GM12873 (cell line): ENCODE measurements around the gene DMRT3.

ENCODE experiments used
- TF ChIP-seq, protein P1 (sequence below): IDR thresholded peaks from 2 replicates; pipeline ENCODE4 v1.5.1; 2012; ENCODE audit warnings: low read depth, mild to moderate bottlenecking, moderate library complexity, low read length, control low read depth; ENCODE audit not compliant: insufficient read depth; ENCODE audit errors: missing control alignments

Gene DMRT3

DNA sequence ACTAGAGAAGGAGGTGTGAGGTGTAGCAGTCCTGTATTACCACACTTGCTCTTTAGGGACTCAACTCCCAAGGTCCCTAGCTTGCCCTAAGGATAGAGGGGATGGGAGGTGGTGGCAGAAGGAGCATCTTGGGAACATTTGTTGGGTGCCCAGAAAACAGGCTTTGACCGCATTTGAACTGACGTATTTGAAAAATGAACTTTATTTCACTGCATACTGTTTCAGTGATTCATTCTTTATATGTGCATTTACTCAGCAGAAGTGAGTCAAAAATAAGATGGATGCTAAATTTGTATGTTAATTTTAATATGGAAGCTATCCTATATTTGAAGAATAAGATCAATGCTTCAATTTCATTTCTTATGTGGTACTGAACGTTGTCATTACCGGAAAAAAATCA is 18.7 kb downstream of the DMRT3 start:
- TF ChIP-seq, protein P1, sequence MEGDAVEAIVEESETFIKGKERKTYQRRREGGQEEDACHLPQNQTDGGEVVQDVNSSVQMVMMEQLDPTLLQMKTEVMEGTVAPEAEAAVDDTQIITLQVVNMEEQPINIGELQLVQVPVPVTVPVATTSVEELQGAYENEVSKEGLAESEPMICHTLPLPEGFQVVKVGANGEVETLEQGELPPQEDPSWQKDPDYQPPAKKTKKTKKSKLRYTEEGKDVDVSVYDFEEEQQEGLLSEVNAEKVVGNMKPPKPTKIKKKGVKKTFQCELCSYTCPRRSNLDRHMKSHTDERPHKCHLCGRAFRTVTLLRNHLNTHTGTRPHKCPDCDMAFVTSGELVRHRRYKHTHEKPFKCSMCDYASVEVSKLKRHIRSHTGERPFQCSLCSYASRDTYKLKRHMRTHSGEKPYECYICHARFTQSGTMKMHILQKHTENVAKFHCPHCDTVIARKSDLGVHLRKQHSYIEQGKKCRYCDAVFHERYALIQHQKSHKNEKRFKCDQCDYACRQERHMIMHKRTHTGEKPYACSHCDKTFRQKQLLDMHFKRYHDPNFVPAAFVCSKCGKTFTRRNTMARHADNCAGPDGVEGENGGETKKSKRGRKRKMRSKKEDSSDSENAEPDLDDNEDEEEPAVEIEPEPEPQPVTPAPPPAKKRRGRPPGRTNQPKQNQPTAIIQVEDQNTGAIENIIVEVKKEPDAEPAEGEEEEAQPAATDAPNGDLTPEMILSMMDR, result no peak

DNA sequence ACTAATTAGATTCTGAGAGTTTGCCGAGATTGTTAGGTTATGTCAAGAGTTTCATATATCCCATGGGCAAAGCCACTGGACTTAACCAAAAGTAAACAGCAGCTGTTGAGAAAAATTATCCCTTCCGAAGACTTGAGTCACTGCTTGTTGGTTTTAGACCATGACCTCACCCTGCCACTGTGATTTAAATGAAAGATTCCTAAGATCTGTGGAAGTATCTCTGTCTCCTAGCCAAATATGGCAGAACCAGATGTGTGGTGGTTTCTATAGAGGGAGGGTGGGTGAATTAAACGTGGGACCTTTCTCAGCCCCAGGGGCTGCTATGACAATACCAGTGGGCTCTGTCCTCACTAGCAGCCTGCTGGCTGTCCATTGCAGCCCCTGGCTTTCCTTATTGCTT is 19.3 kb downstream of the DMRT3 start:
- TF ChIP-seq, protein P1, result no peak

DNA sequence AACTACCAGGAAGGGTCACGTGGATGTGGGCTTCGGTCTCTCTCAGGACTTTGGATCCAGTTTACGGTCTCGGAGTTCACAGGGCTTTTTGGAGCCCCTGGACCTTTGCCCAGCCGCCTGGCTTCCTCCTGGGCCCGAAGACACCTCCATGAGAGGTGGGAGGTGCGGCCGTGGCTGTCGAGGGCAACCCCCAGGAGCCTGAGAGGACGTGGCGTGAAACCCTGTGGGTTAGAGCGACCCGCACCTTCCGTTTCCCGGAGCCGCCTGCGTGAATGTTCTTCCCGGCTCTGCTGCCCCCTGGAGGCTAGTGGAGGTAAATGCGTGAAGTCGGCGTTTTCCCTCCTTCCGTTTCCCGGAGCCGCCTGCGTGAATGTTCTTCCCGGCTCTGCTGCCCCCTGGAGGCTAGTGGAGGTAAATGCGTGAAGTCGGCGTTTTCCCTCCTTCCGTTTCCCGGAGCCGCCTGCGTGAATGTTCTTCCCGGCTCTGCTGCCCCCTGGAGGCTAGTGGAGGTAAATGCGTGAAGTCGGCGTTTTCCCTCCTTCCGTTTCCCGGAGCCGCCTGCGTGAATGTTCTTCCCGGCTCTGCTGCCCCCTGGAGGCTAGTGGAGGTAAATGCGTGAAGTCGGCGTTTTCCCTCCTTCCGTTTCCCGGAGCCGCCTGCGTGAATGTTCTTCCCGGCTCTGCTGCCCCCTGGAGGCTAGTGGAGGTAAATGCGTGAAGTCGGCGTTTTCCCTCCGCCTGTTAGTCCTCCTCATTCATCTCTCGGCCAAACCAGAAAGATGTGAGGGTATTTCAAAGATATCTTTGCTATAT is 22.1 kb downstream of the DMRT3 start:
- TF ChIP-seq, protein P1, result peak; percentile 50

DNA sequence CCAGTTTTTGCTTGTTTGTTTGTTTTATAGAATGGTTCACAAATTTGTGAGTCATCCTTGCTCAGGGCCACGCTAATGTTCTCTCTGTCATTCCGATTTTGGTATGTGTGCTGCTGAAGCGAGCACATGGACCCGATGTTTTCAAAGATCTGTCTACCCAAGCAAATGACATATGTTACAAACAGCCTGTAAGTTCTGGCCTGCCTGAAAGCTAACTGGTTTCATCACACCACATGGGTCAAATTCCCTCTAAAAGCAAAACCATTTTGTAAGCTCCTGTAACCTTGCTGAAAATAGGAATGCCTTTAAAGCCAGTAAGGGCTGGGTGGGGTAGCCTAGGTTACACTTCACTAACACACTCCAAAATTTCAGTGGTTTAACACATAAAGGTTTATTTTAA is 25.4 kb downstream of the DMRT3 start:
- TF ChIP-seq, protein P1, result no peak

DNA sequence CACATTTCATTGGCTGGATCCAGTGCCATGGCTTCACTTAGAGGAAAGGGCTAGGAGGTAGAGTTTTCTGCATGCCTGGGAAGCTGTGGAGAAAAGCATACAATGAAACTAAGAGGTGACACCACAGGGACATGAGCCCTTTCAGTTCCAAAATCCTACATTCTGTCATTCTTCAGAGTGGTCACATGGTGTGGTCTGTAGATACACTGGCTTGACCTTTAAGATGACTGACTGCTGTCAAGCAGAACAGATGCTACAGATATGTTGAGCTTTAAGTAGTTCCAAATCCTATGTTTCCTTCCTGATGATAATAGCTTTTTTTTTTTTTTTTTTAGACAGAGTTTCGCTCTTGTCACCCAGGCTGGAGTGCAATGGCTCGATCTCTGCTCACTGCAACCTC is 26.2 kb downstream of the DMRT3 start:
- TF ChIP-seq, protein P1, result no peak

DNA sequence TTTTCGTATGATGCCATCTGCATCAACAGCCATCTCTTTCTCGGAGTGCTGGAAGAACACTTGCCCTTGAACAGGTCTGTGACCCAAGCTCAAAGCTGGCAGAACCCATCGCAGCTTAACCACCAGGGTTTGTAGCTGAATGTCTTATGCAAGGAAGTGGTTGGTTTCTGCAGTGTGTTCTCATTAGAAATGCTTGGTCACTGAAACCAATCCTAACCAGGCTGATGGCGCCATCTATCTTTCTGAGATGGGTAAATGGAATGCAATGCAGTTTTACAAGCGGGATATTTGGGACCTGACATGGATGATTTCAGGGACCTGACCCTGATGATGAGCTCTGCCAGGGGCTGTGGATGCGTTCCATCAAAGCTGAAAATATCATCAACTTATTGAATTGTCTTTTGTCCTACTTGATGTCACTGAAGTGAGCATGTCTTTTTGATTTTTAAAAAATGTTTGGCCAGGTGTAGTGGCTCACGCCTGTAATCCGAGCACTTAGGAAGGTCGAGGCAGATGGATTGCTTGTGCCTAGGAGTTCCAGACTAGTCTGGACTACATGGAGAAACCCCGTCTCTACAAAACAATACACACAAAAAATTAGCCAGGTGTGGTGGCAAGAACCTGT is 28.7 kb downstream of the DMRT3 start:
- TF ChIP-seq, protein P1, result peak; percentile 49

DNA sequence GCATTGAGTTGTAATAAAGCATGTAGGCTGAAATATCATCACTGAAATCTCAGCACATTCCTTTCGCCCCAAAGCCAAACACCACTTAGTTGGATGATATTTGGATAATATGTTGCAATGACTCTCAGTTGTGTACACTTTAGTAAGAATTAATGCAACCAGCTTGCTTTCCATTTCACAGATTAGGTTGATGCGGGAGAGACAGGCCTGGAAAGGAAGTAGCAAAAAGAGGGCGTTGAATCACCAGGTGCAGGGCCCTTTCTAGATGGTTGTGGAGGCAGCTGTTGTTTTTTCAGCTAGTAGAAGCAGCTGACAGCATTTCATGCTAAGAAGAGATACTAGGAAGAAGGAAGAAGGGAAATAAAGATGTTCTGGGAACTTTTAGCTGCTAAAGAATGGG is 30.9 kb downstream of the DMRT3 start:
- TF ChIP-seq, protein P1, result no peak
